Spleen (tissue), 7 donors: ENCODE data around the gene DENND1A.

Experiments used
- CTCF ChIP-seq, 11 experiments: fragments of 200-600 bp in 7 of 11; fragments of 450-650 bp in 4 of 11; sonication (generic) in 4 of 11; IDR thresholded peaks in 8 of 11; conservative IDR thresholded peaks in 3 of 11; 1 replicate in 7 of 11; 2 replicates in 4 of 11; pipeline versions ENCODE4 v1.4.0 to v1.8.0; 2016 to 2021; ENCODE audit warnings: antibody characterized with exemption in 11 of 11, inconsistent platforms in 4 of 11, mild to moderate bottlenecking in 1 of 11
- POLR2AphosphoS5 ChIP-seq, 3 donors: sonication (generic); formaldehyde crosslinking; IDR thresholded peaks; one replicate each; pipeline ENCODE4 v1.5.1; 2017; ENCODE audit warnings: antibody characterized with exemption in 3 of 3
- donor health status: DM: no; HTN: no; CAD: no; lungs with moderate emphysema.
- donor health status: DM: no; HTN: no; CAD: no.
- donor health status: DM: no; HTN: no; CAD: no.

DNA sequence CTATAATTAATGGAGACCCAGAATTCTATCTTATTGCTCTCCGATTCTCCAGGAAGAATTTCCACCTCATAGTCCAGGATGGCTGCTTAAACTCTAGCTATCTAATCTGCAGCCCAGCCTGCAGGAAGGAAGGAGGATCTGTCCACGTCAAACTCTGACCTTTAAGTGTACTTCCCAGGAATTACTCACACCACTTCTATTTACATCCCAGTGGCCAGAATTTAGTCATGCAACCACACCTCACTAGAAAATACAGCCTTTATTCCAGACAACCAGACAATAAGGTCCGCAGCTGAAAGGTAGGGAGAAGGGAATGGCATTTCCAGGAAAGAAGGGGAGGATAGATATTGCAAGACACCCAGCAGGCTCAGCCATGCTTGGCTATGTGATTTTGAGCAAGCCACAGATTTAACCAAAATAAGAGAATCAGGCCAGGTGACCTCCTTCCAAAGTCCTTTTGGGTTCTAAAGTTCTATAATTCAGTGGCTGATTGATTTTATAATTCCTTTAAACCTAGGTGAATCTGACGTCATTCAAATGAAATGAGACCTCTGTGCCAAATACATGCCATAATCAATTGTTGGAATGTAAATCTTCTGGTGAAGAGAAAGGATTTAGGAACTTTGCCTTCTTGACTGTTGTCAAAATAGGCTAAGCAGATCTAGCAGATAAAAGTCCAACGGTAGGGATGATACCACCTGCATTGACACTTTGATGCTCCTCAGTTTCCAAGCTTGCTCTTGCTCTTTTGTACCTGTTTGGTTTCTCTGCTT, 3.7 kb upstream of the DENND1A start:
- TF ChIP-seq CTCF (IDR thresholded peaks at IDR 0.05 in 8 of 11, conservative IDR thresholded peaks at IDR 0.05 in 3 of 11) (no peak), POLR2AphosphoS5 (IDR thresholded peaks at IDR 0.05) (no peak)
